Measurements from ENCODE around the gene KIAA1671.
"Not testable (repeated sequence)": the region's sequence is repeated elsewhere in the genome, so short reads cannot be mapped to it uniquely, and the experiment has no call there.

Gene KIAA1671

DNA sequence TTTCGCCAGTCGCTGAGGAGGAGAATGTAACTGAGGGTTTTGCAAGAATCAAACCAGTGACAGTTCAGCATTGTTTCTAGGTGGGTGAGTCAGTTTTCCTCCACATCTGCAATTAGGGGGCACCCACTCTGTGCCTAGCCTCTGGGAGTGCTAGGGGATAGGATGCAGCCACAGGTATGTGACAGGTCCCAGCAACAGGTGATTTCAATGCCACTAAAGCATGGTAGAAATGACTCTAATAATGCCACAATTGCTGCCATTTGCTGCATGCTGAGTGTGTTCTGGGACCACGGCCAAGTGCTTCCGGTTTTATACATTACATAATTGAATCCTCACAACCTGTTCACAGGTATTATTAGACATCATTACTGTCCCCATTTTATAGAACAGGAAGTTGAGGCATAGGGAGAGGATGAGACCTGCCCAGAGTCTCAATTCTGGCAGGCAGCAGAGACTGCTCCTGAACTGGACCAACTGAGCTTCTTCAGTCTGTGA is 267.5 kb downstream of the KIAA1671 start:
- peaks cover 14% of the 10 kb centered on the region for H3K27me3 Mint-ChIP-seq

DNA sequence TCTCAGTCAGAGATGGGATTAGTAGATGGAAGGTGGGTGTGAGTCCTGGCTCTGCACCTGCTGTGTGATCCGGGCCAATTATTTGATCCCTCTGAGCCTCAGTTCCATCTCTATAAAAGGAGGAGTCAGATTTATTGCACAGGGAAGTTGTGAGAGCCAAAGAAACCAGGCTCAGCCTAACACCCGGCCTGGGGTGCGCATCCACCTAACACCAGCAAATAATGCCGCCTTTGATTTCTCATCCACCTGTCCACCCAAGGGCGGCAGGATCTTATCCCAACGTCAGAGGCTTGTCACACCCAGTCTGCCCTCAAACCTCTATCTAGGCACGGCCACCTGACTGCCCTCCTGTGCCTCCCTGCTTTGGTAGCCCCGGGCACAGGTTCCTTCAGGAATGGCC is 269.3 kb downstream of the KIAA1671 start:
- Mint-ChIP-seq H3K27ac (no peak overlapping the region), H3K4me1 (no peaks in the 10 kb centered on the region), H3K27me3 (peaks cover 12% of the 10 kb centered on the region), H3K9me3 (no peaks in the 10 kb centered on the region), H3K4me3 (no peak overlapping the region), H3K36me3 (no peaks in the 10 kb centered on the region)
- DNase-seq (ENCODE audit: low spot score in 2 of 2) (no peak), ATAC-seq (ENCODE audit: low read depth) (no peak)

More for the DNA sequence above, 267.5 kb downstream of the KIAA1671 start:
- ATAC-seq (ENCODE audit: low read depth) (no peak), DNase-seq (ENCODE audit: low spot score in 2 of 2) (no peak)
- Mint-ChIP-seq H3K4me3 (no peak overlapping the region), H3K9me3 (no peaks in the 10 kb centered on the region), H3K4me1 (no peaks in the 10 kb centered on the region), H3K36me3 (no peaks in the 10 kb centered on the region), H3K27ac (no peak overlapping the region)

DNA sequence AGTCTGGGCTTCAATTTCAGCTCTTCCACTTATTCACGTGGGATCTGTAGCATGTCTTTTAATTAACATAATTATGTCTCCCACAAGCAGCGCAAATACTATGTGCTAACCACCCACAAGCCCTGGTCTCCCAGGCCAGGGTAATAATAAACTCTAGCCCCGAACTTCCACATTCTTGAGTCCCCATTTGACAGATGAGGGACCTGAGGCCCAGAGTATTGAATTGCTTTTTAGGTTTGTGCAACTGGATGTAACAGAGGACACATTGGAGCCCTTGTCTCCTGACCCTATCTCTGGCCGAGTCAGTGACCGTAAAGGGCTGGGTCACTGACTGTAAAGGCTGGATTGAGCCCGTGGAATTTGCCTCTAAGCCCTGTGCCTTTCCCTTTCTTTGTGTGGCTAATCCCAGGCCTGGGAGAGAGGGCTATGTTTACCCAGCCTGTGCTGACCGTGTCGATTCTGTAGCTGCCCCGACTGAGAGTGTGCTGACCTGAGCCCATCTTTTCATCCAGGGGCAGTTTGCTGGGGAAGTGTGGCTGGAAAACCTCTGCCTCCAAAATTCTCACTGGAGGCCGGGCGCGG is 270.8 kb downstream of the KIAA1671 start:
- no peaks in the 10 kb centered on the region for H3K4me1 Mint-ChIP-seq
- H3K36me3 Mint-ChIP-seq: no peaks in the 10 kb centered on the region

DNA sequence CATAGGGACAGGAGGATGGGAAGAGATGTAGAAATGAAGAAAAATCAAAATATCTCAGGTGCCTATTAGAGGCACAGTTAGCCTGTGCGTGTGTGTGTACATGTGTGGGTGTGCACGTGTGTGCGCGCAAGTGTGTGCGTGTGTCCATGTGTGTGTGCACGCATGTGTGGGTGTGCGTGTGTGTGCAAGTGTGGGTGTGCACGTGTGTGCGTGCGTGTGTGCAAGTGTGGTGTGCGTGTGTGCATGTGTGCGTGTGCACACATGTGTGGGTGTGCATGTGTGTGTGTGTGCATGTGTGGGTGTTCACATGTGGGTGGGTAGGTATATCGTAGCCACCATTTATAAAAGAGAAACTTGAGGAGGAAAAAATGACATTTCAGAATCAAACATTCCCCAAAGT is 276.3 kb downstream of the KIAA1671 start:
- DNase-seq (ENCODE audit: low spot score in 2 of 2) (no peak), ATAC-seq (ENCODE audit: low read depth) (no peak)
- Mint-ChIP-seq H3K4me3 (no peak overlapping the region), H3K27ac (no peak overlapping the region), H3K9me3 (peaks cover 2% of the 10 kb centered on the region), H3K36me3 (no peaks in the 10 kb centered on the region), H3K4me1 (no peaks in the 10 kb centered on the region), H3K27me3 (peaks cover 17% of the 10 kb centered on the region)

More for the DNA sequence above, 270.8 kb downstream of the KIAA1671 start:
- ATAC-seq (ENCODE audit: low read depth) (no peak), DNase-seq (ENCODE audit: low spot score in 2 of 2) (no peak)
- Mint-ChIP-seq H3K4me3 (no peak overlapping the region), H3K27ac (no peak overlapping the region), H3K27me3 (peaks cover 12% of the 10 kb centered on the region), H3K9me3 (no peaks in the 10 kb centered on the region)

DNA sequence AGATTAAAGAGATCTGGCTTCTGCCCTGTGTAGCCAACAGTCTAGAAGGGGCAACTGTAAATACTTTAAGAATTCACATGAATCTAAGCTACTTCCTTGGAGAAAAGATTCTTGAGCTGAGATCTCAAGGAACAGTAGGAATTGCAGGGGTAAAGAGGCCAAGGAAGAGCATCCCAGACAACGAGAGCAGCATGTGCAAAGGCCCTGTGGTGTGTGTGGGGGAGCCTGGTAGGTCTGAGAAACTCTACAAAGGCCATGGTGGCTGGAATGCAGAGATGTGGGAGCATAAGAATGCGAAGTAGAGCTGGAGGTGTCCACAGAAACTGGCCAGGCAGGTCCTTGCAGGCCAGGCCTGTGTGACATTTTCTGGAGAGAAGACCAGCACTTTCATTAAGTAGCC is 278.2 kb downstream of the KIAA1671 start:
- not testable (repeated sequence) for H3K27ac Mint-ChIP-seq; H3K9me3 Mint-ChIP-seq; H3K4me1 Mint-ChIP-seq; H3K36me3 Mint-ChIP-seq; DNase-seq (ENCODE audit: low spot score in 2 of 2); ATAC-seq (ENCODE audit: low read depth); H3K4me3 Mint-ChIP-seq
- H3K27me3 Mint-ChIP-seq: peaks cover 23% of the 10 kb centered on the region

DNA sequence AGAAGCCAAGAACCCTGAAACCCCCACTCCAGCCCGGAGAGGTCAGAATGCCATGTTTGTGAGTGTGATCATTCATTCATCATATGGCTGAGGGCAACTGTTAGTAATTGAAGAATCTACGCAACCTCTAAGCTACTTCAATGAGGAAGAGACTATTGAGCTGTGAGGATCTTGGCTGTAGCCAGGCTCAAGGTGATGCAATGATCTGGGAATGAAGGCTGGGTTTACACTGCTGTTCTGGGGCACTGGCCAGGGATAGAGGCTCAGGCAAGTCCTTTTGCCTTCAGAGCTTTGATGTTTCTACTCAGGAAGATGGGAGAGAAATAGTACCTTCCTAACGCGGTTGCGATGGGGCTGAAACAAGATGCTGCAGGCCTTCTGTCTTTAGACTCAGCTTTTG is 279.8 kb downstream of the KIAA1671 start:
- ATAC-seq (ENCODE audit: low read depth): no peak
- H3K27me3 Mint-ChIP-seq: peaks cover 26% of the 10 kb centered on the region

DNA sequence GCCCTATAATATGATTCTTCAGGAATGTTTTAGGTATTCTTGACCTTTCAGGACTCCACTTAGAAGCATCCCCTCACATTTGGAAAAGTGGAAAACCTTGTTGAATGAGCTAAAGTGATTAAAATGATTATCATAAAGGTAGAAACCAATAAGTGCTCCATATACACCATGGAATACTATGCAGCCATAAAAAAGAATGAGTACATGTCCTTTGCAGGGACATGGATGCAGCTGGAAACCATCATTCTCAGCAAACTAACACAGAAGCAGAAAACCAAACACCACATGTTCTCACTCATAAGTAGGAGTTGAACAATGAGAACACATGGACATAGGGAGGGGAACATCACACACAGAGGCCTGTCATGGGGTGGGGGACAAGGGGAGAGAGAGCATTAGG is 281.2 kb downstream of the KIAA1671 start:
- not testable (repeated sequence) for H3K27ac Mint-ChIP-seq; DNase-seq (ENCODE audit: low spot score in 2 of 2); H3K36me3 Mint-ChIP-seq; H3K9me3 Mint-ChIP-seq; ATAC-seq (ENCODE audit: low read depth); H3K4me3 Mint-ChIP-seq; H3K4me1 Mint-ChIP-seq
- H3K27me3 Mint-ChIP-seq: peaks cover 28% of the 10 kb centered on the region

More for the DNA sequence above, 279.8 kb downstream of the KIAA1671 start:
- H3K4me1 Mint-ChIP-seq: peaks cover 4% of the 10 kb centered on the region
- H3K4me3 Mint-ChIP-seq: no peak overlapping the region
- no peak overlapping the region for H3K27ac Mint-ChIP-seq
- H3K36me3 Mint-ChIP-seq: no peaks in the 10 kb centered on the region
- no peak for DNase-seq (ENCODE audit: low spot score in 2 of 2)
- H3K9me3 Mint-ChIP-seq: peaks cover 3% of the 10 kb centered on the region

DNA sequence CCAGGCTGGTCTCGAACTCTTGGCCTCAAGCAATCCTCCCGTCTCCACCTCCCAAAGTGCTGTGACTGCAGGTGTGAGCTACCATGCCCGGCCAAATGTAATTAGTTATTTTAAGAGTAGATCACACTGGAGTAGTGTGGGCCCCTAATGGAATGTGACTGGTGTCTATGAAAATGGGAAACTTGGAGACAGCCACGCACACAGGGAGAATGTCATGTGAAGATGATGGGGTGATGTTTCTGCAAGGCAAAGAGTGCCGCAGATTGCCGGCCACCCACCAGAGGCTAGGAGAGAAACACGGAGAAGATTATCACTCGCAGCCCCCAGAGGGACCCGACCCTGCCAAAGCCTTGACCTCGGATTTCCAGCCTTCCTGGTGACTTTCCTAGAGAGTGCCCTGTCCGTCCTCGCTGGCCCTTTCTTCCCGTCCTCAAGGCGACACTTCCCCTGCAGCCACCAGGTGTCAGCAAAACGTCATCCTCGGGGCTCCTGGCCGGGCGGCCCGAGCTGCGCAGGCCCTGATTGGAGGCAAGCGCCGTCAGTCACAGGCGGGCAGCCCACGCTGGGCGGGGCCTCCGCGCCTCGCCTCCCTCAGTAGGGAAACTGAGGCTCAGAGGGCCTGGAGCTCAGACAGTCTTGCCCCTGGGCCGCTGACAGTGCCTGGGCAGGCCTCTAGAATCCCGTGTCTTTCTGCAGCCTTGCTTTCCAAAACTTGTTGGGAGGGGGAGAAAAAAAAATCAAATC is 283.2 kb downstream of the KIAA1671 start:
- DNase-seq (ENCODE audit: low spot score in 2 of 2) (peak; percentile 36 to 52), ATAC-seq (ENCODE audit: low read depth) (peak; percentile 68)
- H3K27ac Mint-ChIP-seq: no peak overlapping the region
- H3K9me3 Mint-ChIP-seq: peaks cover 3% of the 10 kb centered on the region
- peaks cover 26% of the 10 kb centered on the region for H3K27me3 Mint-ChIP-seq
- H3K4me3 Mint-ChIP-seq: no peak overlapping the region
- peaks cover 4% of the 10 kb centered on the region for H3K4me1 Mint-ChIP-seq
- no peaks in the 10 kb centered on the region for H3K36me3 Mint-ChIP-seq

DNA sequence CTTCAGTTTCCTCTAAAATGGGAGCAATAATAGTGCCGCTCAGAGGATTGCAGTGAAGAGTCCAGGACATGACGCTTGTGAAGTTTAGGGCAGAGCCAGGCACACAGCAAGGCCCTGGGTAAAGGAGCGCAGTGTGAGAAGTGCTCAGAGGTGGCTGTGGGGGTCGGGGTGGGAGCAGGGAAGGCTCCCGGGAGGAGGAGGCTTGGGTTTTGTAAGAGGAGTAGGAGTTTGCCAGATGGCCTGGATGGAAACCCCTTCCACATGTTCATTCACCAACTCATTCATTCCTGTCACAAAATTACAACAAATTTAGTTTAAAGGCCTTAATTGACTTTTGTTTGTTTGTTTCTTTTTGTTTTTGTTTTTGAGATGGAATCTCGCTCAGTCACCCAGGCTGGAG is 283.9 kb downstream of the KIAA1671 start:
- Mint-ChIP-seq H3K9me3 (peaks cover 3% of the 10 kb centered on the region), H3K27ac (no peak overlapping the region), H3K36me3 (no peaks in the 10 kb centered on the region), H3K27me3 (peaks cover 25% of the 10 kb centered on the region), H3K4me1 (peaks cover 4% of the 10 kb centered on the region), H3K4me3 (peak overlapping the region; percentile 21)
- DNase-seq (ENCODE audit: low spot score in 2 of 2) (no peak), ATAC-seq (ENCODE audit: low read depth) (no peak)

DNA sequence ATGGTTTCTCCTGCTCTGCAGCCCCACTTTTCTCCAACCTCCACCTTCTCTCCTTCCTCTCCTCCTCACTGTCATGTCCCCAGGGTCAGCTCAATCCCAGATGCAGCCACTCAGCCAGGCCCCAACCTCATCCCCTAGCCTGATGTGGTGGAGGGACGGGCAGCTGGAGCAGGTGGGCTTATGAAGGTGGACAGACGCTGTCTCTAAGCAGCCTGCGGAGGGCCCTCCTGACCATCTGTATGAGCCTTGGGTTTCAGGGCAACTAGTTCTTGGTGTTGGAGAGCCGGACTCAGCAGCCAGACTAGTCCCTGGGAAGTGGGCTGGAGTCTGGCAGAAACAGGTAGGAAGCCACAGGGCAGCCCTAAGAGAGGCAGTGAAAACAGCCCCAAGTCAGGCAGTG is 285.0 kb downstream of the KIAA1671 start:
- Mint-ChIP-seq H3K36me3 (no peaks in the 10 kb centered on the region), H3K9me3 (peaks cover 3% of the 10 kb centered on the region), H3K4me1 (peaks cover 4% of the 10 kb centered on the region), H3K4me3 (no peak overlapping the region), H3K27me3 (peaks cover 22% of the 10 kb centered on the region), H3K27ac (no peak overlapping the region)
- ATAC-seq (ENCODE audit: low read depth) (no peak), DNase-seq (ENCODE audit: low spot score in 2 of 2) (no peak)

DNA sequence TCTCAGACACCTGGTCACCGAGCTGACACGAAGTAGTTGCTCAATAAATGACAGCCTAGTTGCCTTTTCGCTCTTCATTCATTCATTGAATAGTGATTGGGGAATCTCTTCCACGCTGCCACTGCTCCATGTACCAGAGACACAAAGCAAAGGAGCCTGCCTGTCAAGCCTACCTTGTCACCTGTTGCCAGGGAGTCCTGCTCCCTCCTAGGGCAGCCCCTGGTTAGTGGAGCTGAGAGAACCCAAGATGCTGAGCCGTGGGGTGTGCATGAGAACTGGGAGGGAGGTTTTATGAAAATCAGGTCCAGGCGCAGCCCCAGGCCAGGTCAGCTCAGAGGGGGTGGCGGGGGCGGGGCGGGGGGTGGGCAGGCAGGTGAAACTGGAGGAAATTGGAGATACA is 285.5 kb downstream of the KIAA1671 start:
- H3K27ac Mint-ChIP-seq; H3K4me1 Mint-ChIP-seq; H3K4me3 Mint-ChIP-seq; DNase-seq (ENCODE audit: low spot score in 2 of 2); H3K36me3 Mint-ChIP-seq; H3K9me3 Mint-ChIP-seq: not testable (repeated sequence)
- peaks cover 21% of the 10 kb centered on the region for H3K27me3 Mint-ChIP-seq
- peak; percentile 51 for ATAC-seq (ENCODE audit: low read depth)

Measured in memory B cell (primary cell).